NOMO-1 (cell line): ENCODE data around the gene IGFLR1.

Source experiments
- DNase-seq, 2 experiments: peaks; one replicate each; lab custom pipeline; 2025; ENCODE audit not compliant: unreplicated experiment in 2 of 2; lab: John Stamatoyannopoulos, UW

Gene IGFLR1

GRCh38 chr19:35756377-35757230 is 14.4 kb upstream of the IGFLR1 start, which contains the start of gene HSPB6:
HSPB6 (minus strand) TSS chr19:35757029; CDS start chr19:35757008, 21 bp downstream.
- no peak for DNase-seq

- DNase-seq = no peak
These were observed 13.5 kb upstream of the IGFLR1 start for GRCh38 chr19:35755550-35756376.

- DNase-seq = no peak
These were observed 12.9 kb upstream of the IGFLR1 start for GRCh38 chr19:35755131-35755549.

- no peak for DNase-seq
These were observed 12.3 kb upstream of the IGFLR1 start for GRCh38 chr19:35754370-35755130.

- no peak for DNase-seq
These were observed 11.6 kb upstream of the IGFLR1 start for GRCh38 chr19:35753634-35754369.

- DNase-seq = no peak
These were observed 10.6 kb upstream of the IGFLR1 start for GRCh38 chr19:35752746-35753350.

GRCh38 chr19:35751839-35752745 is 9.8 kb upstream of the IGFLR1 start:
- no peak for DNase-seq

- DNase-seq = no peak
These were observed 7.9 kb upstream of the IGFLR1 start for GRCh38 chr19:35750167-35750566.

- peak; percentile 95 to 99 for DNase-seq
These were observed 6.1 kb upstream of the IGFLR1 start, which contains the start of gene LIN37 for GRCh38 chr19:35748106-35749020. LIN37 (plus strand) TSS chr19:35748576; CDS start chr19:35748725, 149 bp downstream.

GRCh38 chr19:35746531-35746930 is 4.3 kb upstream of the IGFLR1 start:
- DNase-seq = no peak

- no peak for DNase-seq
These were observed 3.8 kb upstream of the IGFLR1 start for GRCh38 chr19:35746087-35746462.

GRCh38 chr19:35745328-35746086 is 3.3 kb upstream of the IGFLR1 start, which contains the start of the genes PSENEN and U2AF1L4:
PSENEN (plus strand) TSS chr19:35745651; CDS start chr19:35745931, 280 bp downstream.
U2AF1L4 (minus strand) TSS chr19:35745418; CDS start chr19:35745391, 27 bp downstream.
- peak; percentile 96 to 99 for DNase-seq

- DNase-seq = peak; percentile 90 to 94
These were observed 2.4 kb upstream of the IGFLR1 start for GRCh38 chr19:35744430-35745327.

- DNase-seq = no peak
These were observed 1.6 kb upstream of the IGFLR1 start for GRCh38 chr19:35743640-35744429.

- DNase-seq = no peak
These were observed 1.1 kb downstream of the IGFLR1 start for GRCh38 chr19:35741203-35741515.
